CD14-positive monocyte (primary cell): Measurements from ENCODE around the gene C19orf85. TPM values are rescaled to one million over a fixed set of nuclear protein-coding genes. Genes with fewer than 3 reads are reported as not detected.

Experiments
- DNase-seq, 3 donors: peaks; one replicate each; pipeline ENCODE4 v3.0.0-alpha.2; 2011 to 2022
- H2AFZ ChIP-seq: 2 replicates; pipeline ENCODE4 v1.6.0; 2012; ENCODE audit warnings: mild to moderate bottlenecking, low read depth, low read length, inconsistent platforms; ENCODE audit not compliant: insufficient read depth, poor library complexity, severe bottlenecking
- H3K27ac ChIP-seq, 2 donors: 1 replicate in 1 of 2; 2 replicates in 1 of 2; pipeline ENCODE4 v1.5.1; 2012 to 2013; ENCODE audit warnings: low read length in 2 of 2, control low read depth in 1 of 2, inconsistent platforms in 1 of 2, low read depth in 1 of 2, mild to moderate bottlenecking in 1 of 2
- H3K27me3 ChIP-seq, 2 donors: one replicate each; pipeline versions ENCODE4 v1.6.0 to v1.6.1; 2011 to 2013; ENCODE audit warnings: low read length in 2 of 2; ENCODE audit not compliant: control insufficient read depth in 2 of 2, insufficient read depth in 2 of 2
- H3K36me3 ChIP-seq, 2 donors: replicated peaks in 1 of 2; 1 replicate in 1 of 2; 2 replicates in 1 of 2; pipeline versions ENCODE4 v1.5.1 to v1.6.1; 2012 to 2013; ENCODE audit warnings: low read length in 2 of 2, control low read depth in 1 of 2, inconsistent platforms in 1 of 2, mild to moderate bottlenecking in 1 of 2; ENCODE audit not compliant: insufficient read depth in 2 of 2, control insufficient read depth in 1 of 2
- H3K4me1 ChIP-seq, 2 donors: 1 replicate in 1 of 2; 2 replicates in 1 of 2; pipeline versions ENCODE4 v1.5.1 to v1.6.1; 2012 to 2013; ENCODE audit warnings: low read length in 2 of 2, control low read depth in 1 of 2, inconsistent platforms in 1 of 2, mild to moderate bottlenecking in 1 of 2, moderate library complexity in 1 of 2; ENCODE audit not compliant: insufficient read depth in 2 of 2, control insufficient read depth in 1 of 2
- H3K4me2 ChIP-seq: replicated peaks from 2 replicates; pipeline ENCODE3; 2012; ENCODE audit warnings: low read length, moderate library complexity, mild to moderate bottlenecking; ENCODE audit not compliant: poor library complexity, severe bottlenecking; ENCODE audit errors: extremely low read depth
- H3K4me3 ChIP-seq, 3 experiments: fragments of 200-600 bp in 1 of 3; sonication (generic) in 1 of 3; replicated peaks in 1 of 3; 1 replicate in 2 of 3; 2 replicates in 1 of 3; pipeline ENCODE4 v1.5.1; 2011 to 2013; ENCODE audit warnings: low read length in 3 of 3, mild to moderate bottlenecking in 3 of 3, control low read depth in 2 of 3, low read depth in 2 of 3, inconsistent platforms in 1 of 3, moderate library complexity in 1 of 3
- H3K79me2 ChIP-seq: 2 replicates; pipeline ENCODE4 v1.6.0; 2012; ENCODE audit warnings: mild to moderate bottlenecking, control low read depth, inconsistent platforms, low read length, moderate library complexity; ENCODE audit not compliant: insufficient read depth
- H3K9ac ChIP-seq: 2 replicates; pipeline ENCODE4 v1.6.0; 2017; ENCODE audit warnings: low read length, mild to moderate bottlenecking; ENCODE audit not compliant: insufficient read depth, poor library complexity, severe bottlenecking
- H3K9me3 ChIP-seq, 2 donors: replicated peaks in 1 of 2; 1 replicate in 1 of 2; 2 replicates in 1 of 2; pipeline versions ENCODE4 v1.5.1 to v1.6.1; 2012 to 2013; ENCODE audit warnings: low read length in 2 of 2, control low read depth in 1 of 2; ENCODE audit not compliant: control insufficient read depth in 1 of 2, insufficient read depth in 1 of 2
- H4K20me1 ChIP-seq: 2 replicates; pipeline ENCODE4 v1.6.0; 2012; ENCODE audit warnings: mild to moderate bottlenecking, low read length, control low read depth, moderate library complexity; ENCODE audit not compliant: insufficient read depth
- H3K27ac Mint-ChIP-seq, 7 donors: one replicate each; pipeline ENCODE4 v1.8.0; 2020; ENCODE audit warnings: mild to moderate bottlenecking in 7 of 7, mixed read lengths in 7 of 7, moderate library complexity in 6 of 7, inconsistent platforms in 2 of 7
- H3K27me3 Mint-ChIP-seq, 3 donors: one replicate each; pipeline ENCODE4 v1.8.0; 2021 to 2022; ENCODE audit warnings: low read depth in 3 of 3, mild to moderate bottlenecking in 3 of 3, mixed read lengths in 3 of 3, moderate library complexity in 3 of 3, inconsistent platforms in 1 of 3
- H3K36me3 Mint-ChIP-seq, 2 donors: one replicate each; pipeline ENCODE4 v1.8.0; 2020; ENCODE audit warnings: mixed read lengths in 2 of 2, inconsistent platforms in 1 of 2, mild to moderate bottlenecking in 1 of 2
- H3K4me1 Mint-ChIP-seq: one replicate; pipeline ENCODE4 v1.8.0; 2020; ENCODE audit warnings: mild to moderate bottlenecking, mixed read lengths
- H3K4me3 Mint-ChIP-seq, 2 donors: one replicate each; pipeline ENCODE4 v1.8.0; 2020; ENCODE audit warnings: mild to moderate bottlenecking in 2 of 2, mixed read lengths in 2 of 2, moderate library complexity in 1 of 2
- H3K9me3 Mint-ChIP-seq, 7 donors: one replicate each; pipeline ENCODE4 v1.8.0; 2020 to 2022; ENCODE audit warnings: mixed read lengths in 7 of 7, mild to moderate bottlenecking in 6 of 7, moderate library complexity in 6 of 7, inconsistent platforms in 2 of 7
- WGBS: methylation state at CpG from one replicate; pipeline ENCODE4 v1.1.5; 2013; ENCODE audit warnings: missing lambda C conversion rate; ENCODE audit not compliant: insufficient coverage; 5-methylcytosine and 5-hydroxymethylcytosine counted together
- intact Hi-C, 2 donors: fragments of 100-400 bp; cut with micrococcal nuclease; formaldehyde crosslinking; loops; one replicate each; pipeline versions ENCODE4 v1.15.0 to v1.15.1; 2023
- polyA plus RNA-seq, 3 donors: library from polyadenylated mRNA; depleted of rRNA in 1 of 3; unstranded in 2 of 3; stranded (reverse) in 1 of 3; fragments of 300-500 nt in 2 of 3; fragments of >200 nt in 1 of 3; fragmentation: Illumina TruSeq in 2 of 3; gene quantifications; 1 replicate in 2 of 3; 2 replicates in 1 of 3; pipeline ENCODE4 v1.2.3, GENCODE V29; 2012 to 2021
- TF ChIP-seq, protein P1 (sequence below): fragments of 200-600 bp; IDR thresholded peaks from one replicate; pipeline ENCODE4 v1.8.0; 2022; ENCODE audit warnings: antibody characterized with exemption, mild to moderate bottlenecking

The C19orf85 gene
- polyA plus RNA-seq, 3 donors, result not detected

GRCh38 chr19:55464039-55464661 is 401 bp downstream of the C19orf85 start:
- H3K27ac Mint-ChIP-seq, result no peak overlapping the region
- no peaks in the 10 kb centered on the region for H3K9me3 ChIP-seq
- no peak overlapping the region for H3K4me2 ChIP-seq
- peaks cover 21% of the 10 kb centered on the region for H3K4me1 Mint-ChIP-seq
- no peaks in the 10 kb centered on the region for H3K36me3 Mint-ChIP-seq
- H3K4me1 ChIP-seq, result peaks cover 15 to 24% of the 10 kb centered on the region in 2 donors
- no peak for DNase-seq
- peaks cover 5 to 10% (median 5%) of the 10 kb centered on the region in 3 donors for H3K27me3 Mint-ChIP-seq
- no peak overlapping the region for H3K4me3 Mint-ChIP-seq
- H2AFZ ChIP-seq, result no peak overlapping the region
- intact Hi-C loops, result no loop called here
- no peaks in the 10 kb centered on the region for H3K79me2 ChIP-seq
- TF ChIP-seq, protein P1, sequence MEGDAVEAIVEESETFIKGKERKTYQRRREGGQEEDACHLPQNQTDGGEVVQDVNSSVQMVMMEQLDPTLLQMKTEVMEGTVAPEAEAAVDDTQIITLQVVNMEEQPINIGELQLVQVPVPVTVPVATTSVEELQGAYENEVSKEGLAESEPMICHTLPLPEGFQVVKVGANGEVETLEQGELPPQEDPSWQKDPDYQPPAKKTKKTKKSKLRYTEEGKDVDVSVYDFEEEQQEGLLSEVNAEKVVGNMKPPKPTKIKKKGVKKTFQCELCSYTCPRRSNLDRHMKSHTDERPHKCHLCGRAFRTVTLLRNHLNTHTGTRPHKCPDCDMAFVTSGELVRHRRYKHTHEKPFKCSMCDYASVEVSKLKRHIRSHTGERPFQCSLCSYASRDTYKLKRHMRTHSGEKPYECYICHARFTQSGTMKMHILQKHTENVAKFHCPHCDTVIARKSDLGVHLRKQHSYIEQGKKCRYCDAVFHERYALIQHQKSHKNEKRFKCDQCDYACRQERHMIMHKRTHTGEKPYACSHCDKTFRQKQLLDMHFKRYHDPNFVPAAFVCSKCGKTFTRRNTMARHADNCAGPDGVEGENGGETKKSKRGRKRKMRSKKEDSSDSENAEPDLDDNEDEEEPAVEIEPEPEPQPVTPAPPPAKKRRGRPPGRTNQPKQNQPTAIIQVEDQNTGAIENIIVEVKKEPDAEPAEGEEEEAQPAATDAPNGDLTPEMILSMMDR, result no peak
- WGBS, result 81% methylated on average over 21 of the region's 23 CpGs
- no peaks in the 10 kb centered on the region for H3K36me3 ChIP-seq
- H3K4me3 ChIP-seq, result no peak overlapping the region
- H3K9ac ChIP-seq, result no peak overlapping the region
- H3K27ac ChIP-seq, result no peak overlapping the region
- H3K27me3 ChIP-seq, result no peaks in the 10 kb centered on the region
- H4K20me1 ChIP-seq, result no peaks in the 10 kb centered on the region
- no peaks in the 10 kb centered on the region for H3K9me3 Mint-ChIP-seq

- Histone ChIP-seq H3K27ac (no peak overlapping the region), H4K20me1 (no peaks in the 10 kb centered on the region), H3K4me3 (no peak overlapping the region), H2AFZ (no peak overlapping the region), H3K9me3 (no peaks in the 10 kb centered on the region), H3K79me2 (no peaks in the 10 kb centered on the region), H3K4me1 (peaks cover 15 to 24% of the 10 kb centered on the region in 2 donors), H3K4me2 (no peak overlapping the region), H3K36me3 (no peaks in the 10 kb centered on the region), H3K9ac (no peak overlapping the region), H3K27me3 (no peaks in the 10 kb centered on the region)
- Mint-ChIP-seq H3K27me3 (peaks cover 5 to 10% (median 5%) of the 10 kb centered on the region in 3 donors), H3K36me3 (no peaks in the 10 kb centered on the region), H3K4me3 (no peak overlapping the region), H3K27ac (no peak overlapping the region), H3K9me3 (no peaks in the 10 kb centered on the region), H3K4me1 (peaks cover 21% of the 10 kb centered on the region)
- TF ChIP-seq, protein P1, result no peak
- DNase-seq, result no peak
- intact Hi-C loops, result loop anchor here in 1 of 2 donors (2.0 kb wide), 1 partner anchor 13 kb away; the partner anchor contains the start of gene ZNF628
- 85% methylated on average over 15 of the region's 15 CpGs for WGBS
These were observed 944 bp downstream of the C19orf85 start for GRCh38 chr19:55463583-55464031.
